HG03432 (cell line): ENCODE data around the gene HK2.

ENCODE experiments used
- ATAC-seq: cut with Tn5 transposase; IDR thresholded peaks from one replicate; pipeline ENCODE4 v1.9.1; 2021; ENCODE audit warnings: mild to moderate bottlenecking, moderate library complexity; ENCODE audit not compliant: unreplicated experiment

The HK2 gene

DNA sequence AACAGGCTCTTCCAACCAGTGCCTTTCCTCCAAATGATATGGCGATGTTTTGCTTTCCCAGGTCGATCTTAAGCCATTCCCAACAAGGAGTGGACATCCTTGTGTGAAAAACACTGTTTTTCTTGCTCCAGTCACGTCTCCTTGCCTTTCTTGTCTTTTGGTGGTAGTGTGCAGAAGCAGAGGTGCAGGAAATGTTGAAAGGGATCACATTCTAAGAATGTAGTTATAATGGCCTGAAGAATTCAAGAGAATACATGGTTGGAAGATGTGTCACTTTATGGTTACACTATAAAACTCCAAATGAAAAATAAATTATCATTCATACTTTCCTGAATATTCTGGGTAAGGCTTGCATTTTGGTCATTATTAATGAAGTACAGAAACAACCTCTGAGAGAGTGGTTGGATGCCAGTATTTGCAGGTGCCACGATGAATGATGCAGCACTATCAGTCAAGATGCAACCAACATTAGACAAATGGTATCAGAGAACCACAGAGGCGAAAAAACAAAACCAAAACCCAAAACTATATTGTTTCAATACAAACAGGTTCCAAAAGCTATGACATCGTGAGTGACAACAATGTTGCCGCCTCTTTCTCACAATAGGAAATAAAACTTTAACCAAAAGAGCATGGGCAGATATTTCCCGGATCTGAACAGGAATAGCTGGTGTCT, 97.0 kb downstream of the HK2 start:
- ATAC-seq = no peak

DNA sequence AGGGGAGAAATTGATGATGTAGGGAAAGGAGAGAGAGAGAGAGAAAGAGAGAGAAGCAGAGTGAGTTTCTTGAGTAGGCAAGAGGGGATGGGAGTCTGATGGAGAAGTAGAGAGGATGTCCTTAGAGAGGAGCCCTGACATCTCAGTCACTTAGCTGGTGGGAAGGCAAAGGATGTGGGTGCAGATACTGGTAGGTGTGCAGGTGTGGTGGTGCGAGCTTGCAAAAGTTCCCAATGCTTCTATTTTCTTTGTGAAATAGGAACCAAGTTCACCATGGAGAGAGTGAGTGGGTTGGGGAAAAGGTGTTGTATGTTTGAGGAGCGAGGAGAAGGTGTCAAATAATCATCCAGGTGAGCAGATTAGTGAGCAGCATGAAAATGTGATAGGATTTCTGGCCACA, 98.0 kb downstream of the HK2 start:
- ATAC-seq = no peak

DNA sequence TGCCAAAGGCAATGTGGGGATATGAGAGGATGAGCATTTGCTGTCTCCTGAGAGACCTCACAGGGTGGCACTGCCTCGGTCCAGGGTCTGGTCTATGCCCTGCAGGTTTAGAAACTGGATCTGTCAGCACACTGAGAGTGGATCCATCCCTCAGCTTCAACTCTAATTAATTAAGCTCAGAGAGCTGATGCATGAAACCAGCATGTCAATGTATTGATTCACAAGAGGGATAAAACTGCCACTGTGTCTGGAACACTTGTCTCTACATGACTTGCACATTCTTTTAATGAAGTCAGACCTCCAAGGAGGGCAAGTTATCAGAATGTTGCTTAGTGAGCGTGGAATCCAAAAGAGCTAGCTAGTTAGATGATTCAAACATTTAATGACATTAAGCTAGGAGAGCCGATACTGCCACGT, 102.1 kb downstream of the HK2 start:
- ATAC-seq = no peak

GRCh38 chr2:74937221-74937880, 103.4 kb downstream of the HK2 start:
- ATAC-seq = no peak

GRCh38 chr2:74938264-74938663, 104.3 kb downstream of the HK2 start:
- no peak for ATAC-seq

DNA sequence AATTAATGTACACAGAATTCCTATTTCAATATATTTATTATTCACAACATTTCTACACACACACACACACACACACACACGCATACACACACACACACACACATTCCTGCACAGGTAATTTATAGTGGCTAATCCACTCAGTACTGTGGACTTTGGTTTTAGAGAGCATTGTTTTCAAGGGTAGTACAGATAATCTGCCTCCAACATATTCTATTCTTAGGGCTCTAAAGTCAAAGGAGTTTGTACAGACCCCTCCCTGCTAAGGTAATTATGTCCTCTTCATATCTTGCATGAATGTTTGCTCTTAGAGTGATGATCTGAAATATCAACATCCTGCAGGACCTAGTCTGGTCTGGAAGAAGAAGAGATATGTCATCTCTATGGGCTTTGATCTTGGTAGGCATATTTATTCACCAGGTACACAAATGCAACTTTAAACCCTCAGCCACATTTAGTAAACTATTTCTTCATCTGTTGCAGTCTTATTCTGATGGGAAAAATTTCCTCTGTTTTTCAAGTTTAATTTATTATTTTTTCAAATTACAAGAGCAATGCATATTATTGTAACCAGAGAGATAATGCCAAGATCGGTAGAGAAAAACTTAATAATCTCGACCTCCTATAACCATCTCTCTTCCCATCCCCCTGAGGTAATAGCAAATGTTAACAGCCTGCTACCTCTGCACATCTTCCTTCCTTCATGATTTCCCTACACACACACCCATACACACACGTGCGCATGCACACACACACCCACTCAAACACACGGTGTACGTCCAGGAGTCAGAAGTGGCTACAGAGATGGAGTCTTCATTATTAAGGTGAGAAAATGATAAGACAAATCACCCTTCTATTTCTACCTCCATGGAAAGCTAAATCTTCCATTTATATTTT, 106.2 kb downstream of the HK2 start:
- no peak for ATAC-seq

DNA sequence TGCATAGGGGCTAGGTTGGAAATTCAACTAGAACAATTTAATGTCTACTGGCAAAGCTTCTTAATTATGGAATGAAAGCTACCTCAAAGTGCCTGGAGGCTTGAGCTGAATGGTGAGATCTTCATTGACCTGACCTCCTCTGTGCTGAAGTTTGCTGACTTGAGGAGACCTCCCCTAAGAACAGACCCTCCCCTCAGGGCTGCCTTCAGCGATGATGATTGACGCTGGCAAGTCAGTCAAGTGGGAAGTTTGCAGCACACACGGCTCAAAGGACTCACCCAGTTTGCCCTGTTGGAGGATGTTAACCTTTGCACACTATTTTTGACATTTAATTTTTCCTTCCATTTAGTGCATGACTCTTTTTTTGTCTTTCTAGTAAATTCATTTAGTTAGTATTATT, 107.4 kb downstream of the HK2 start:
- no peak for ATAC-seq

DNA sequence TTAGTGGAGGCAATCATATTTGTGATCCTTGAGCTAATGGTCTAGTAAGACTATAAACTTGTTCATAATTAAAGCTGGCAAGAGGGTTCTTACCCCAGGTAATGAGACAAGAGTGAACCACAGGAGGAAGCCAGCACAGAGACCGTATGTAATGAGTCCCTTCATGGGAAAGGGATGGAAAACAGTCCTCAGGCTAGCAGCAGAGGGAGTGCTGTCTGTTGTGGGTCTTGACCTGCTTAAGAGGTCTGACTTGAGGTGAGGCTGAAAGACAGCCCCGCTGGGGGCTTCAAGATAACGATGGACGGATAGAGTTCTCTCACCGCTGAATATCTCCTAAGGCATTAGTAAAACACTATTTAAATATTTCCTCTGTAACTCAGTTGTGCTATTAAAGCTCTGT, 108.3 kb downstream of the HK2 start:
- ATAC-seq = no peak
